ENCODE measurements around the gene TELO2. TPM values are rescaled to one million over a fixed set of nuclear protein-coding genes. Genes with fewer than 3 reads are reported as not detected.

The TELO2 gene
- total and polyA plus RNA-seq, 4 donors: 12.9 to 19.3 (median 16.2) TPM

DNA sequence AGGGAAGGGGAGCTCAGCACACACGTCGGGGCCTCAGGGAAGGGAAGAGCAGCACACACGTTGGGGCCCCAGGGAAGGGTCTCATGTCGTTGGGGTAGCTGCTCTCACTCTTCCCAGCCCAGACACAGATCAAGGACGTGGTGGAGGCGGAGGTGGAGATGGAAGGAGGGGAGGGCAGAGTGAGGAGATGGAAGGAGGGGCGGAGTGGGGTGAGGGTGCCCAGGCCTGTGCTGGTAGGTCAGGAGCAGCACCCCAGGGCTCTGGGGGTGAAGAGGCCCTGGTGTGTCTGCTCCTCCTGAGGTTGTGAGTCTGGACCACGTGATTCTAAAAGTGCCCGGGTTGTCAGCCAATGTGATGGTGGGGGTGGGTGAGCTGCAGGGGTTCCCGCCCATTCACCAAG, 33.2 kb upstream of the TELO2 start:
- DNase-seq (ENCODE audit: low spot score): no peak
- no peak overlapping the region for H3K4me3 ChIP-seq (ENCODE audit: low read depth in 1 of 3, low read length in 3 of 3)
- no peaks in the 10 kb centered on the region for H3K4me1 ChIP-seq (ENCODE audit: control insufficient read depth in 4 of 4, insufficient read depth in 4 of 4, low read length in 3 of 4)
- peaks cover 0 to 37% (median 7%) of the 10 kb centered on the region in 4 donors for H3K36me3 ChIP-seq (ENCODE audit: control insufficient read depth in 4 of 4, insufficient read depth in 3 of 4, low read depth in 1 of 4, low read length in 3 of 4)
- H3K9ac ChIP-seq (ENCODE audit: low read depth in 1 of 2, low read length in 2 of 2): no peak overlapping the region
- no peaks in the 10 kb centered on the region for H3K27me3 ChIP-seq (ENCODE audit: control insufficient read depth in 4 of 4, insufficient read depth in 4 of 4, low read length in 3 of 4)
- no peak for TF ChIP-seq RXRA (IDR thresholded peaks at IDR 0.05)
- no peak overlapping the region for H3K27ac ChIP-seq (ENCODE audit: low read depth in 1 of 2, low read length in 2 of 2)
- H3K9me3 ChIP-seq (ENCODE audit: control insufficient read depth in 4 of 4, low read length in 3 of 4): no peaks in the 10 kb centered on the region
- WGBS: 93% methylated on average over 10 of the region's 10 CpGs

DNA sequence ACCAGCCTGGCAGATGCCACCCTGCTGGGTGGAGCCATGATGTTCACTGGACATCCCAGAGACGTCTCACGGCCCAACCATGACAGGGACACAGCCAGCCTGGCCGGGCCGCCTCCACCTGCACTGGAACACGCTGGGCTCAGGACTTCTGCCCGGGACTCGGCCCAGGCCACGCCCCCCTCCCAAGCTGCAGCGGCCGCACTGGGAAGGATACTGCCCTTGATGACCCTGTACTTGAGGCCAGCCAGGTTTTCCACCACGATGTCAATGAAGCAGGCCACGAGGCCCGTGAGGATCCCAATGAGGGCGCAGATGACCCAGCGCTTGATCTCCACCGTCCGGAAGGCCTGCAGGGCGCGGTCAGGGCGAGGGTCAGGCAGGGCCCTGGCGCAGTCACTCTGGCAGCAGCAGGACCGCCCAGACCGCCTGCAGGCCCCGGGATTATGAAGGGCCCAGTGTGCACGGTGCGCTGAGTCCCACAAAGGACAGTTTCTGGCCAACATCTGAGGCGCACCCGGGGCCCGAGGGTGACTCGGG, 32.5 kb upstream of the TELO2 start:
- no peaks in the 10 kb centered on the region for H3K27me3 ChIP-seq (ENCODE audit: control insufficient read depth in 4 of 4, insufficient read depth in 4 of 4, low read length in 3 of 4)
- TF ChIP-seq EGR1 (IDR thresholded peaks at IDR 0.05; ENCODE audit: low read depth in 2 of 2): no peak
- no peak for TF ChIP-seq HNF4G (IDR thresholded peaks at IDR 0.05)
- TF ChIP-seq, protein P1, sequence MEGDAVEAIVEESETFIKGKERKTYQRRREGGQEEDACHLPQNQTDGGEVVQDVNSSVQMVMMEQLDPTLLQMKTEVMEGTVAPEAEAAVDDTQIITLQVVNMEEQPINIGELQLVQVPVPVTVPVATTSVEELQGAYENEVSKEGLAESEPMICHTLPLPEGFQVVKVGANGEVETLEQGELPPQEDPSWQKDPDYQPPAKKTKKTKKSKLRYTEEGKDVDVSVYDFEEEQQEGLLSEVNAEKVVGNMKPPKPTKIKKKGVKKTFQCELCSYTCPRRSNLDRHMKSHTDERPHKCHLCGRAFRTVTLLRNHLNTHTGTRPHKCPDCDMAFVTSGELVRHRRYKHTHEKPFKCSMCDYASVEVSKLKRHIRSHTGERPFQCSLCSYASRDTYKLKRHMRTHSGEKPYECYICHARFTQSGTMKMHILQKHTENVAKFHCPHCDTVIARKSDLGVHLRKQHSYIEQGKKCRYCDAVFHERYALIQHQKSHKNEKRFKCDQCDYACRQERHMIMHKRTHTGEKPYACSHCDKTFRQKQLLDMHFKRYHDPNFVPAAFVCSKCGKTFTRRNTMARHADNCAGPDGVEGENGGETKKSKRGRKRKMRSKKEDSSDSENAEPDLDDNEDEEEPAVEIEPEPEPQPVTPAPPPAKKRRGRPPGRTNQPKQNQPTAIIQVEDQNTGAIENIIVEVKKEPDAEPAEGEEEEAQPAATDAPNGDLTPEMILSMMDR (IDR thresholded peaks at IDR 0.05; ENCODE audit: low read depth, low read length, missing input control): no peak
- no peak for TF ChIP-seq GABPA (IDR thresholded peaks at IDR 0.05 in 1 of 2, conservative IDR thresholded peaks at IDR 0.05 in 1 of 2)
- no peak for TF ChIP-seq RAD21 (IDR thresholded peaks at IDR 0.05)
- TF ChIP-seq, protein P2, sequence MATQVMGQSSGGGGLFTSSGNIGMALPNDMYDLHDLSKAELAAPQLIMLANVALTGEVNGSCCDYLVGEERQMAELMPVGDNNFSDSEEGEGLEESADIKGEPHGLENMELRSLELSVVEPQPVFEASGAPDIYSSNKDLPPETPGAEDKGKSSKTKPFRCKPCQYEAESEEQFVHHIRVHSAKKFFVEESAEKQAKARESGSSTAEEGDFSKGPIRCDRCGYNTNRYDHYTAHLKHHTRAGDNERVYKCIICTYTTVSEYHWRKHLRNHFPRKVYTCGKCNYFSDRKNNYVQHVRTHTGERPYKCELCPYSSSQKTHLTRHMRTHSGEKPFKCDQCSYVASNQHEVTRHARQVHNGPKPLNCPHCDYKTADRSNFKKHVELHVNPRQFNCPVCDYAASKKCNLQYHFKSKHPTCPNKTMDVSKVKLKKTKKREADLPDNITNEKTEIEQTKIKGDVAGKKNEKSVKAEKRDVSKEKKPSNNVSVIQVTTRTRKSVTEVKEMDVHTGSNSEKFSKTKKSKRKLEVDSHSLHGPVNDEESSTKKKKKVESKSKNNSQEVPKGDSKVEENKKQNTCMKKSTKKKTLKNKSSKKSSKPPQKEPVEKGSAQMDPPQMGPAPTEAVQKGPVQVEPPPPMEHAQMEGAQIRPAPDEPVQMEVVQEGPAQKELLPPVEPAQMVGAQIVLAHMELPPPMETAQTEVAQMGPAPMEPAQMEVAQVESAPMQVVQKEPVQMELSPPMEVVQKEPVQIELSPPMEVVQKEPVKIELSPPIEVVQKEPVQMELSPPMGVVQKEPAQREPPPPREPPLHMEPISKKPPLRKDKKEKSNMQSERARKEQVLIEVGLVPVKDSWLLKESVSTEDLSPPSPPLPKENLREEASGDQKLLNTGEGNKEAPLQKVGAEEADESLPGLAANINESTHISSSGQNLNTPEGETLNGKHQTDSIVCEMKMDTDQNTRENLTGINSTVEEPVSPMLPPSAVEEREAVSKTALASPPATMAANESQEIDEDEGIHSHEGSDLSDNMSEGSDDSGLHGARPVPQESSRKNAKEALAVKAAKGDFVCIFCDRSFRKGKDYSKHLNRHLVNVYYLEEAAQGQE (IDR thresholded peaks at IDR 0.05): no peak
- TF ChIP-seq, protein P3, sequence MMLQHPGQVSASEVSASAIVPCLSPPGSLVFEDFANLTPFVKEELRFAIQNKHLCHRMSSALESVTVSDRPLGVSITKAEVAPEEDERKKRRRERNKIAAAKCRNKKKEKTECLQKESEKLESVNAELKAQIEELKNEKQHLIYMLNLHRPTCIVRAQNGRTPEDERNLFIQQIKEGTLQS (IDR thresholded peaks at IDR 0.05): no peak
- no peak for TF ChIP-seq RXRA (IDR thresholded peaks at IDR 0.05)
- TF ChIP-seq FOXA2 (IDR thresholded peaks at IDR 0.05): no peak
- TF ChIP-seq JUND (IDR thresholded peaks at IDR 0.05): no peak
- no peak for TF ChIP-seq YY1 (IDR thresholded peaks at IDR 0.05)
- TF ChIP-seq HNF4A (conservative IDR thresholded peaks at IDR 0.05): no peak
- no peak for TF ChIP-seq TAF1 (conservative IDR thresholded peaks at IDR 0.05)
- TF ChIP-seq SP1 (IDR thresholded peaks at IDR 0.05): no peak
- no peak for TF ChIP-seq NR2F2 (IDR thresholded peaks at IDR 0.05)
- no peak for DNase-seq (ENCODE audit: low spot score)
- no peak overlapping the region for H3K27ac ChIP-seq (ENCODE audit: low read depth in 1 of 2, low read length in 2 of 2)
- H3K9me3 ChIP-seq (ENCODE audit: control insufficient read depth in 4 of 4, low read length in 3 of 4): no peaks in the 10 kb centered on the region
- no peak overlapping the region for H3K9ac ChIP-seq (ENCODE audit: low read depth in 1 of 2, low read length in 2 of 2)
- no peaks in the 10 kb centered on the region for H3K4me1 ChIP-seq (ENCODE audit: control insufficient read depth in 4 of 4, insufficient read depth in 4 of 4, low read length in 3 of 4)
- WGBS: 93% methylated on average over 30 of the region's 30 CpGs
- H3K4me3 ChIP-seq (ENCODE audit: low read depth in 1 of 3, low read length in 3 of 3): no peak overlapping the region
- H3K36me3 ChIP-seq (ENCODE audit: control insufficient read depth in 4 of 4, insufficient read depth in 3 of 4, low read depth in 1 of 4, low read length in 3 of 4): peaks cover 0 to 31% (median 7%) of the 10 kb centered on the region in 4 donors
